Gastroesophageal sphincter (tissue), 4 donors: Measurements from ENCODE around the gene SH3RF3. TPM values are rescaled to one million over a fixed set of nuclear protein-coding genes. Genes with fewer than 3 reads are reported as not detected.
A peak's percentile ranks its signal among the peaks of the same experiment; 100 is the strongest.
"Not testable (repeated sequence)": the region's sequence is repeated elsewhere in the genome, so short reads cannot be mapped to it uniquely, and the experiment has no call there.

Source experiments
- ATAC-seq: fragments of 150-250 bp; one replicate; pipeline ENCODE4 v1.9.1; 2016; ENCODE audit warnings: mild to moderate bottlenecking, moderate library complexity
- H3K27ac ChIP-seq, 4 donors: fragments of 200-600 bp; sonication (generic) in 3 of 4; 1 replicate in 3 of 4; 2 replicates in 1 of 4; pipeline ENCODE4 v1.5.1; 2016 to 2019
- H3K27me3 ChIP-seq: fragments of 200-600 bp; sonication (generic); one replicate; pipeline ENCODE4 v1.5.1; 2019
- H3K36me3 ChIP-seq, 2 donors: fragments of 200-600 bp; sonication (generic); one replicate each; pipeline ENCODE4 v1.5.1; 2019; ENCODE audit warnings: control low read depth in 1 of 2
- H3K4me1 ChIP-seq, 3 donors: fragments of 200-600 bp; sonication (generic); 1 replicate in 2 of 3; 2 replicates in 1 of 3; pipeline ENCODE4 v1.5.1; 2016 to 2019; ENCODE audit warnings: control low read depth in 2 of 3
- H3K4me3 ChIP-seq, 2 donors: fragments of 200-600 bp; sonication (generic); one replicate each; pipeline ENCODE4 v1.5.1; 2019; ENCODE audit warnings: mild to moderate bottlenecking in 1 of 2, moderate library complexity in 1 of 2
- H3K9me3 ChIP-seq, 3 donors: fragments of 200-600 bp; sonication (generic); one replicate each; pipeline ENCODE4 v1.5.1; 2017 to 2019; ENCODE audit warnings: control low read depth in 2 of 3
- EP300 ChIP-seq: sonication (generic); formaldehyde crosslinking; IDR thresholded peaks from one replicate; pipeline ENCODE4 v1.6.1; 2017; ENCODE audit warnings: antibody characterized with exemption, mild to moderate bottlenecking
- POLR2A ChIP-seq, 2 donors: fragments of 450-650 bp; IDR thresholded peaks; one replicate each; pipeline ENCODE4 v1.6.1; 2017; ENCODE audit warnings: antibody characterized with exemption in 2 of 2, mild to moderate bottlenecking in 2 of 2, moderate library complexity in 1 of 2
- POLR2AphosphoS5 ChIP-seq: sonication (generic); formaldehyde crosslinking; IDR thresholded peaks from one replicate; pipeline ENCODE4 v1.6.1; 2017; ENCODE audit warnings: antibody characterized with exemption
- WGBS, 2 donors: methylation state at CpG; one replicate each; pipeline ENCODE4 v1.1.5; 2018; ENCODE audit warnings: low coverage in 1 of 2; 5-methylcytosine and 5-hydroxymethylcytosine counted together
- total RNA-seq, 4 donors: library from RNA; depleted of rRNA; stranded (reverse); fragments of >200 nt; gene quantifications; one replicate each; pipeline ENCODE4 v1.1.0, GENCODE V29; 2016
- TF ChIP-seq, protein P1 (sequence below), 4 experiments: fragments of 200-600 bp in 2 of 4; fragments of 450-650 bp in 2 of 4; sonication (generic) in 1 of 4; IDR thresholded peaks; one replicate each; pipeline ENCODE4 v1.5.1; 2017 to 2019; ENCODE audit warnings: antibody characterized with exemption in 4 of 4, mild to moderate bottlenecking in 2 of 4, moderate library complexity in 2 of 4

Gene SH3RF3
- total RNA-seq, 4 donors from 2014 or later: 10.1 to 15.8 (median 13.2) TPM

DNA sequence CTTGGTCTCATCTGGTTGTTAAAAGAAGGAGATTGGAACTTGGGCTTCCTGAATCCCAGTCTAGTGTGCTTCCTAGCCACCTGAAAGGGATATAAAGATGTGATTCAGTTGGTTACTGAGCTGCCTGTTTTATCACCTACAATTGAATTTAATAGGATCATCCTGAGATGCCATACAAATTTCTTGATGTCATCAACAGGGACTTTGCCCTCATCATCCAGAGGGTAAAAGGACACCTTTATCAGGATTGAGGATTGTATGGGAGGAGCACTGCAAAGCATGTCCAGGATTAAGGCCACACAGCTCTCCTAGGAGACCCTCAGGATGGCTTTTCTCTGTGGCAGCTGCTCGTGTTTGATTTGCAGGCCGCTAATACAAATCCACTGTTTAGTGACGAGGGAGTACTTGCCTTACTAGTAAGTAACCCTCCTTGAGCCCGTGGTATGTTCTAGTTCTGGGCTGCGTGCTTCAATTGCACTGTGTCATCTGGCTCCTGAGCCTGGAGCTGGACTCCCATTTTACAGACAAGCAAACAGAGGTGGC is 28.6 kb downstream of the SH3RF3 start:
- WGBS, 2 donors: 94% methylated on average over 5 of the region's 5 CpGs; no CpG with 5 or more reads in 1 of the 2 donors
- Histone ChIP-seq H3K9me3 (no peaks in the 10 kb centered on the region), H3K27ac (no peak overlapping the region), H3K36me3 (no peaks in the 10 kb centered on the region), H3K4me3 (no peak overlapping the region), H3K4me1 (peaks cover 0 to 10% (median 0%) of the 10 kb centered on the region in 3 donors), H3K27me3 (no peaks in the 10 kb centered on the region)
- no peak for TF ChIP-seq POLR2A (IDR thresholded peaks at IDR 0.05)
- TF ChIP-seq EP300: no peak
- TF ChIP-seq POLR2AphosphoS5: no peak
- TF ChIP-seq, protein P1, sequence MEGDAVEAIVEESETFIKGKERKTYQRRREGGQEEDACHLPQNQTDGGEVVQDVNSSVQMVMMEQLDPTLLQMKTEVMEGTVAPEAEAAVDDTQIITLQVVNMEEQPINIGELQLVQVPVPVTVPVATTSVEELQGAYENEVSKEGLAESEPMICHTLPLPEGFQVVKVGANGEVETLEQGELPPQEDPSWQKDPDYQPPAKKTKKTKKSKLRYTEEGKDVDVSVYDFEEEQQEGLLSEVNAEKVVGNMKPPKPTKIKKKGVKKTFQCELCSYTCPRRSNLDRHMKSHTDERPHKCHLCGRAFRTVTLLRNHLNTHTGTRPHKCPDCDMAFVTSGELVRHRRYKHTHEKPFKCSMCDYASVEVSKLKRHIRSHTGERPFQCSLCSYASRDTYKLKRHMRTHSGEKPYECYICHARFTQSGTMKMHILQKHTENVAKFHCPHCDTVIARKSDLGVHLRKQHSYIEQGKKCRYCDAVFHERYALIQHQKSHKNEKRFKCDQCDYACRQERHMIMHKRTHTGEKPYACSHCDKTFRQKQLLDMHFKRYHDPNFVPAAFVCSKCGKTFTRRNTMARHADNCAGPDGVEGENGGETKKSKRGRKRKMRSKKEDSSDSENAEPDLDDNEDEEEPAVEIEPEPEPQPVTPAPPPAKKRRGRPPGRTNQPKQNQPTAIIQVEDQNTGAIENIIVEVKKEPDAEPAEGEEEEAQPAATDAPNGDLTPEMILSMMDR (IDR thresholded peaks at IDR 0.05): no peak
- no peak for ATAC-seq

- Histone ChIP-seq H3K9me3 (no peaks in the 10 kb centered on the region), H3K27me3 (no peaks in the 10 kb centered on the region), H3K27ac (no peak overlapping the region), H3K4me1 (peaks cover 0 to 16% (median 4%) of the 10 kb centered on the region in 3 donors), H3K4me3 (no peak overlapping the region), H3K36me3 (no peaks in the 10 kb centered on the region)
- no peak for TF ChIP-seq POLR2AphosphoS5
- ATAC-seq: no peak
- WGBS, 2 donors: 100% methylated on average over 1 of the region's 5 CpGs; no CpG with 5 or more reads in 1 of the 2 donors
Measured at GRCh38 chr2:109158237-109158636, 29.2 kb downstream of the SH3RF3 start.

GRCh38 chr2:109159096-109159495 is 30.1 kb downstream of the SH3RF3 start:
- Histone ChIP-seq H3K27me3 (no peaks in the 10 kb centered on the region), H3K4me1 (peaks cover 0 to 23% (median 4%) of the 10 kb centered on the region in 3 donors), H3K9me3 (no peaks in the 10 kb centered on the region), H3K36me3 (no peaks in the 10 kb centered on the region), H3K4me3 (no peak overlapping the region), H3K27ac (no peak overlapping the region)
- ATAC-seq: no peak
- WGBS, 2 donors: 50% methylated on average over 2 of the region's 13 CpGs; no CpG with 5 or more reads in 1 of the 2 donors
- TF ChIP-seq POLR2A (IDR thresholded peaks at IDR 0.05): no peak
- TF ChIP-seq, protein P1 (IDR thresholded peaks at IDR 0.05): no peak
- TF ChIP-seq POLR2AphosphoS5: no peak
- no peak for TF ChIP-seq EP300

- H3K9me3 ChIP-seq: no peaks in the 10 kb centered on the region
- TF ChIP-seq EP300 (no peak), POLR2A (IDR thresholded peaks at IDR 0.05) (no peak)
- TF ChIP-seq, protein P1 (IDR thresholded peaks at IDR 0.05): no peak
- 80 to 90% methylated on average over 2 to 8 of the region's 8 CpGs for WGBS, 2 donors
- no peaks in the 10 kb centered on the region for H3K36me3 ChIP-seq
- H3K4me3 ChIP-seq: no peak overlapping the region
- peaks cover 3 to 39% (median 19%) of the 10 kb centered on the region in 3 donors for H3K4me1 ChIP-seq
- no peak overlapping the region for H3K27ac ChIP-seq
- no peaks in the 10 kb centered on the region for H3K27me3 ChIP-seq
- ATAC-seq: no peak
Measured at GRCh38 chr2:109160714-109161440, 31.9 kb downstream of the SH3RF3 start.

DNA sequence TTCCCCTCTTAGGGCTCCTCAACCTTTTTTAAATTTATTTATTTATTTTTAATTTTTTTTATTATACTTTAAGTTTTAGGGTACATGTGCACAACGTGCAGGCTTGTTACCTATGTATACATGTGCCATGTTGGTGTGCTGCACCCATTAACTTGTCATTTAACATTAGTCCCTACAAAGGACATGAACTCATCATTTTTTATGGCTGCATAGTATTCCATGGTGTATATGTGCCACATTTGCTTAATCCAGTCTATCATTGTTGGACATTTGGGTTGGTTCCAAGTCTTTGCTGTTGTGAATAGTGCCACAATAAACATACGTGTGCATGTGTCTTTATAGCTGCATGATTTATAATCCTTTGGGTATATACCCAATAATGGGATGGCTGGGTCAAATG is 33.4 kb downstream of the SH3RF3 start:
- H3K36me3 ChIP-seq, H3K4me3 ChIP-seq, H3K27ac ChIP-seq, H3K27me3 ChIP-seq, H3K9me3 ChIP-seq, ATAC-seq: not testable (repeated sequence)
- 90 to 92% methylated on average over 1 to 2 of the region's 2 CpGs for WGBS, 2 donors
- peaks cover 3 to 35% (median 19%) of the 10 kb centered on the region in 3 donors for H3K4me1 ChIP-seq

DNA sequence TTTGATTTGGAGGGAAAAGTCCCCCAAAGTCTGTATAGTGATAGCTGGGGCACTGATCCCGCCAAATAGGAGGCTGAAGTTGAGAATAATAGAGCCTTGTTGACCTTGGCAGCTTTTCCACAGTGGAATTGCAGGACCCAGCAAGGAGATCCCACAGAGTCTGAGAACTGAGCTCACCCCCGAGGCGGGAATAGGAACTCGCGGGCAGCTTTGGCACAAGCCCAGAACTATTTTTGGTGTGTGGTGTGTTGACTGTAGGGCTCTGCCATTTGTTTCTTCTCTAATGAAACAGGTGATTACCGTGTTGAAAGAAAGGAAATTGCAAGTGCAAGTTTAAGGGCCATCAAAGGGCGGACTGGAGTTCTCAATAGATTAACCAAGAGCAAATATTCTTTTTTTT is 34.0 kb downstream of the SH3RF3 start:
- Histone ChIP-seq H3K27ac (no peak overlapping the region), H3K4me1 (peaks cover 3 to 35% (median 19%) of the 10 kb centered on the region in 3 donors), H3K4me3 (no peak overlapping the region), H3K36me3 (no peaks in the 10 kb centered on the region), H3K27me3 (no peaks in the 10 kb centered on the region), H3K9me3 (no peaks in the 10 kb centered on the region)
- WGBS, 2 donors: 20 to 52% methylated on average over 5 to 7 of the region's 7 CpGs
- TF ChIP-seq POLR2A (IDR thresholded peaks at IDR 0.05): no peak
- TF ChIP-seq, protein P1 (IDR thresholded peaks at IDR 0.05): peak in 1 of 4 experiments; percentile 8
- ATAC-seq: peak; percentile 23
